H9 (cell line): Measurements from ENCODE around the gene USP38. TPM values are rescaled to one million over a fixed set of nuclear protein-coding genes. Genes with fewer than 3 reads are reported as not detected.

Experiments used
- DNase-seq: peaks from one replicate; pipeline ENCODE4 v3.0.0-alpha.2; 2017
- H2AFZ ChIP-seq: one replicate; pipeline ENCODE4 v1.6.1; 2013; ENCODE audit warnings: mild to moderate bottlenecking, low read length, control low read depth, moderate library complexity
- H2AK5ac ChIP-seq: 2 replicates; pipeline ENCODE4 v1.6.1; 2013; ENCODE audit warnings: low read length, control low read depth, mixed read lengths; ENCODE audit not compliant: insufficient read length
- H2BK120ac ChIP-seq: one replicate; pipeline ENCODE4 v1.6.1; 2013; ENCODE audit warnings: low read depth, mild to moderate bottlenecking, low read length, control low read depth, inconsistent platforms; ENCODE audit not compliant: poor library complexity, severe bottlenecking
- H2BK12ac ChIP-seq: 2 replicates; pipeline ENCODE4 v1.6.1; 2013; ENCODE audit warnings: low read length, control low read depth, mixed read lengths, low read depth; ENCODE audit not compliant: insufficient read length
- H2BK15ac ChIP-seq: 2 replicates; pipeline ENCODE4 v1.6.1; 2013; ENCODE audit warnings: low read depth, low read length, control low read depth
- H2BK20ac ChIP-seq: one replicate; pipeline ENCODE4 v1.6.1; 2013; ENCODE audit warnings: low read depth, mild to moderate bottlenecking, low read length, control low read depth, inconsistent platforms; ENCODE audit not compliant: poor library complexity, severe bottlenecking
- H2BK5ac ChIP-seq: 2 replicates; pipeline ENCODE4 v1.6.1; 2013; ENCODE audit warnings: low read length, control low read depth, mixed read lengths; ENCODE audit not compliant: insufficient read length
- H3K14ac ChIP-seq: 2 replicates; pipeline ENCODE4 v1.6.1; 2013; ENCODE audit warnings: low read length, control low read depth; ENCODE audit not compliant: insufficient read depth
- H3K18ac ChIP-seq: 2 replicates; pipeline ENCODE4 v1.6.1; 2013; ENCODE audit warnings: low read depth, mild to moderate bottlenecking, mixed read lengths, low read length, control low read depth; ENCODE audit not compliant: insufficient read length
- H3K23ac ChIP-seq: 2 replicates; pipeline ENCODE4 v1.6.1; 2013; ENCODE audit warnings: low read length, control low read depth, mixed read lengths, low read depth; ENCODE audit not compliant: insufficient read length
- H3K23me2 ChIP-seq: 2 replicates; pipeline ENCODE4 v1.6.1; 2013; ENCODE audit warnings: low read depth, mild to moderate bottlenecking, mixed read lengths, low read length, control low read depth; ENCODE audit not compliant: insufficient read length, poor library complexity, severe bottlenecking
- H3K27ac ChIP-seq: 2 replicates; pipeline ENCODE4 v1.5.1; 2013; ENCODE audit warnings: low read length, control low read depth, mixed read lengths, low read depth; ENCODE audit not compliant: insufficient read length
- H3K27me3 ChIP-seq: 2 replicates; pipeline ENCODE4 v1.6.1; 2013; ENCODE audit warnings: low read length, control low read depth, inconsistent platforms; ENCODE audit not compliant: insufficient read depth
- H3K4ac ChIP-seq: 2 replicates; pipeline ENCODE4 v1.6.1; 2013; ENCODE audit warnings: low read depth, mild to moderate bottlenecking, control low read depth, inconsistent platforms, low read length, moderate library complexity
- H3K4me1 ChIP-seq: 2 replicates; pipeline ENCODE4 v1.6.1; 2013; ENCODE audit warnings: low read length, control low read depth, inconsistent platforms; ENCODE audit not compliant: insufficient read depth
- H3K4me2 ChIP-seq: 2 replicates; pipeline ENCODE4 v1.6.1; 2013; ENCODE audit warnings: low read length, control low read depth, mixed read lengths; ENCODE audit not compliant: insufficient read length, insufficient read depth
- H3K56ac ChIP-seq: 2 replicates; pipeline ENCODE4 v1.6.1; 2013; ENCODE audit warnings: low read depth, mild to moderate bottlenecking, mixed read lengths, low read length, control low read depth; ENCODE audit not compliant: insufficient read length
- H3K79me1 ChIP-seq: 2 replicates; pipeline ENCODE4 v1.6.1; 2013; ENCODE audit warnings: low read depth, mild to moderate bottlenecking, moderate library complexity, low read length, control low read depth, inconsistent platforms; ENCODE audit not compliant: insufficient read depth, poor library complexity, severe bottlenecking
- H3K79me2 ChIP-seq: 2 replicates; pipeline ENCODE4 v1.6.1; 2013; ENCODE audit warnings: low read length, control low read depth, inconsistent platforms; ENCODE audit not compliant: insufficient read depth
- H3K9ac ChIP-seq: 2 replicates; pipeline ENCODE4 v1.6.1; 2013; ENCODE audit warnings: low read length, control low read depth, mixed read lengths; ENCODE audit not compliant: insufficient read length; ENCODE audit errors: extremely low read depth
- H3K9me3 ChIP-seq: one replicate; pipeline ENCODE4 v1.6.1; 2013; ENCODE audit warnings: low read depth, low read length, inconsistent platforms; ENCODE audit not compliant: control insufficient read depth
- H3T11ph ChIP-seq: one replicate; pipeline ENCODE4 v1.6.1; 2013; ENCODE audit warnings: mild to moderate bottlenecking, low read length, control low read depth, inconsistent platforms
- H4K20me1 ChIP-seq: one replicate; pipeline ENCODE4 v1.6.1; 2013; ENCODE audit not compliant: control insufficient read depth, insufficient read length, insufficient read depth
- H4K5ac ChIP-seq: 2 replicates; pipeline ENCODE4 v1.6.1; 2013; ENCODE audit warnings: low read depth, mild to moderate bottlenecking, mixed read lengths, low read length, control low read depth; ENCODE audit not compliant: insufficient read length
- H4K8ac ChIP-seq: replicated peaks from 2 replicates; pipeline ENCODE4 v1.6.1; 2013; ENCODE audit warnings: low read length, control low read depth, mixed read lengths, low read depth; ENCODE audit not compliant: insufficient read length
- H4K91ac ChIP-seq: 2 replicates; pipeline ENCODE4 v1.6.1; 2013; ENCODE audit warnings: low read depth, mild to moderate bottlenecking, moderate library complexity, mixed read lengths, low read length, control low read depth; ENCODE audit not compliant: insufficient read length
- H3K27ac Mint-ChIP-seq, 3 experiments: 2 replicates in 2 of 3; 3 replicates in 1 of 3; pipeline ENCODE4 v1.8.0; 2020 to 2021; ENCODE audit warnings: mixed read lengths in 3 of 3, mild to moderate bottlenecking in 1 of 3, moderate library complexity in 1 of 3
- H3K27me3 Mint-ChIP-seq: 2 replicates; pipeline ENCODE4 v1.8.0; 2021; ENCODE audit warnings: low read depth, mild to moderate bottlenecking, moderate library complexity, mixed read lengths
- H3K36me3 Mint-ChIP-seq, 3 experiments: 2 replicates in 2 of 3; 3 replicates in 1 of 3; pipeline ENCODE4 v1.8.0; 2020 to 2021; ENCODE audit warnings: low read depth in 3 of 3, mixed read lengths in 3 of 3; ENCODE audit not compliant: insufficient read depth in 1 of 3
- H3K4me1 Mint-ChIP-seq, 2 experiments: 2 replicates each; pipeline ENCODE4 v1.8.0; 2020; ENCODE audit warnings: mixed read lengths in 2 of 2
- H3K4me3 Mint-ChIP-seq, 2 experiments: 2 replicates in 1 of 2; 3 replicates in 1 of 2; pipeline ENCODE4 v1.8.0; 2020 to 2021; ENCODE audit warnings: mild to moderate bottlenecking in 2 of 2, mixed read lengths in 2 of 2, moderate library complexity in 1 of 2
- H3K9me3 Mint-ChIP-seq, 2 experiments: 2 replicates in 1 of 2; 3 replicates in 1 of 2; pipeline ENCODE4 v1.8.0; 2020; ENCODE audit warnings: mild to moderate bottlenecking in 2 of 2, mixed read lengths in 2 of 2, moderate library complexity in 1 of 2
- CTCF ChIP-seq: fragments of 200-600 bp; sonication (generic); conservative IDR thresholded peaks from 3 replicates; pipeline ENCODE4 v1.8.0; 2021; ENCODE audit warnings: antibody characterized with exemption, mild to moderate bottlenecking
- WGBS: extraction: QIAGEN DNeasy Blood & Tissue Kit; methylation state at CpG from one replicate; pipeline ENCODE4 v1.1.7; 2013; ENCODE audit warnings: missing lambda C conversion rate, low lambda C conversion rate, mixed read lengths; ENCODE audit not compliant: insufficient read length; ENCODE audit errors: extremely low coverage; 5-methylcytosine and 5-hydroxymethylcytosine counted together
- total RNA-seq: library from RNA; stranded (reverse); gene quantifications from 2 replicates; pipeline ENCODE4 v1.2.1, GENCODE V29; 2021

Gene USP38
- total RNA-seq, 1 experiment from 2014 or later, result 15.2 TPM

GRCh38 chr4:143247866-143248265, 63.1 kb downstream of the USP38 start:
- Histone ChIP-seq H3K4me1 (no peaks in the 10 kb centered on the region), H2BK5ac (no peak overlapping the region), H4K5ac (no peak overlapping the region), H3K9ac (no peak overlapping the region), H3K27ac (no peak overlapping the region), H2BK15ac (no peak overlapping the region), H3K9me3 (no peaks in the 10 kb centered on the region), H3K23ac (no peak overlapping the region), H2BK12ac (no peak overlapping the region), H3K27me3 (no peaks in the 10 kb centered on the region), H3K56ac (no peak overlapping the region), H3K14ac (no peak overlapping the region), H3K4ac (no peak overlapping the region), H4K91ac (no peak overlapping the region), H4K8ac (no peak overlapping the region), H3K79me1 (no peaks in the 10 kb centered on the region), H2AFZ (no peak overlapping the region), H3K4me2 (no peak overlapping the region), H3K79me2 (no peaks in the 10 kb centered on the region), H2AK5ac (no peak overlapping the region), H3K18ac (no peak overlapping the region), H4K20me1 (no peaks in the 10 kb centered on the region), H2BK20ac (no peak overlapping the region), H3T11ph (no peak overlapping the region), H2BK120ac (no peak overlapping the region), H3K23me2 (no peaks in the 10 kb centered on the region)
- no peak for DNase-seq
- Mint-ChIP-seq H3K4me1 (peaks cover 17 to 20% of the 10 kb centered on the region in 2 experiments), H3K36me3 (peaks cover 0 to 5% (median 0%) of the 10 kb centered on the region in 3 experiments; a peak in 2 of 7 replicates), H3K9me3 (peaks cover 3 to 4% of the 10 kb centered on the region in 2 experiments; a peak in 3 of 5 replicates), H3K27me3 (no peaks in the 10 kb centered on the region), H3K4me3 (no peak overlapping the region), H3K27ac (0 out of 7 replicates have a peak overlapping the region, but pooled peaks of 1 of the 3 experiments have one; percentile 31)
- no CpG with 5 or more reads among the region's 2 CpGs for WGBS
- TF ChIP-seq CTCF, result no peak
